Measurements from ENCODE around the gene IDH2.

- TF ChIP-seq CTCF (IDR thresholded peaks at IDR 0.05) (no peak), EZH2 (IDR thresholded peaks at IDR 0.05) (no peak), EZH2phosphoT487 (IDR thresholded peaks at IDR 0.05) (no peak)
Measured at GRCh38 chr15:90064911-90065681, 37.2 kb downstream of the IDH2 start.

All from neural progenitor cell (in vitro differentiated cells).